PC-9 (cell line): Measurements from ENCODE around the gene DEPDC4. TPM values are rescaled to one million over a fixed set of nuclear protein-coding genes. Genes with fewer than 3 reads are reported as not detected.

ENCODE experiments used
- BruUV-seq: library from RNA; stranded (reverse); fragments of 400-500 nt; replicated peaks from 2 replicates; lab custom pipeline; 2021; lab: Mats Ljungman, UMichigan
- CTCF ChIA-PET: fragments of 300-600 bp; sonication (Branson Sonifier 250); formaldehyde crosslinking; loops from one replicate; lab custom pipeline; 2022; ENCODE audit warnings: antibody characterized with exemption; lab: Charles Lee
- POLR2A ChIA-PET: fragments of 300-600 bp; sonication (Branson Sonifier 250); formaldehyde crosslinking; loops from one replicate; lab custom pipeline; 2022; ENCODE audit warnings: antibody characterized with exemption; ENCODE audit not compliant: unreplicated experiment; lab: Charles Lee
- DNase-seq, 2 experiments: peaks; one replicate each; pipeline versions ENCODE4 v3.0.0 to v3.0.0-alpha.2; 2015 to 2022; ENCODE audit warnings: mixed read lengths in 1 of 2
- H2AFZ ChIP-seq: fragments of 200-600 bp; sonication (generic); 2 replicates; pipeline ENCODE4 v1.8.1; 2017; ENCODE audit warnings: antibody characterized with exemption
- H3F3A ChIP-seq: fragments of 200-600 bp; sonication (generic); 2 replicates; pipeline ENCODE4 v1.8.1; 2017; ENCODE audit warnings: antibody characterized with exemption, mild to moderate bottlenecking, low read depth; ENCODE audit not compliant: insufficient read depth
- H3K27ac ChIP-seq: fragments of 200-600 bp; sonication (generic); 2 replicates; pipeline ENCODE4 v1.6.1; 2016; ENCODE audit warnings: mixed run types
- H3K27me3 ChIP-seq: fragments of 200-600 bp; sonication (generic); 2 replicates; pipeline ENCODE4 v1.6.1; 2016; ENCODE audit warnings: low read depth, mixed run types; ENCODE audit not compliant: insufficient read depth
- H3K36me3 ChIP-seq: fragments of 200-600 bp; sonication (generic); 2 replicates; pipeline ENCODE4 v1.6.1; 2016; ENCODE audit warnings: low read depth, mixed run types
- H3K4me1 ChIP-seq: fragments of 200-600 bp; sonication (generic); replicated peaks from 2 replicates; pipeline ENCODE4 v1.6.1; 2016; ENCODE audit warnings: mixed run types; ENCODE audit not compliant: insufficient read depth
- H3K4me2 ChIP-seq: fragments of 200-600 bp; sonication (generic); 2 replicates; pipeline ENCODE4 v1.6.1; 2017; ENCODE audit warnings: mixed run types
- H3K4me3 ChIP-seq: fragments of 200-600 bp; sonication (generic); 2 replicates; pipeline ENCODE4 v1.6.1; 2016; ENCODE audit warnings: mixed run types
- H3K79me2 ChIP-seq: fragments of 200-600 bp; sonication (generic); 2 replicates; pipeline ENCODE4 v1.6.1; 2017; ENCODE audit warnings: low read depth, mixed run types
- H3K9me2 ChIP-seq: fragments of 200-600 bp; sonication (generic); 2 replicates; pipeline ENCODE4 v1.8.1; 2017; ENCODE audit warnings: mild to moderate bottlenecking; ENCODE audit not compliant: insufficient read depth
- H3K9me3 ChIP-seq: fragments of 200-600 bp; sonication (generic); 2 replicates; pipeline ENCODE4 v1.8.1; 2016; ENCODE audit warnings: low read depth; ENCODE audit not compliant: insufficient read depth
- H4K20me1 ChIP-seq: fragments of 200-600 bp; sonication (generic); 2 replicates; pipeline ENCODE4 v1.8.1; 2017; ENCODE audit not compliant: insufficient read depth
- CTCF ChIP-seq: fragments of 200-600 bp; sonication (generic); conservative IDR thresholded peaks from 2 replicates; pipeline ENCODE4 v1.6.1; 2017; ENCODE audit warnings: mixed run types, antibody characterized with exemption, mild to moderate bottlenecking, moderate library complexity
- EZH2 ChIP-seq: fragments of 200-600 bp; sonication (generic); IDR thresholded peaks from 2 replicates; pipeline ENCODE4 v1.8.0; 2017; ENCODE audit warnings: antibody characterized with exemption, low read depth
- intact Hi-C: fragments of 100-400 bp; cut with micrococcal nuclease; formaldehyde crosslinking; loops from one replicate; pipeline ENCODE4 v1.10.0; 2022; ENCODE audit not compliant: unreplicated experiment
- total RNA-seq: library from RNA; stranded (reverse); gene quantifications from 2 replicates; pipeline ENCODE4 v1.2.3, GENCODE V29; 2021

DEPDC4 gene
- total RNA-seq, 1 experiment from 2014 or later = 1.8 TPM

DNA sequence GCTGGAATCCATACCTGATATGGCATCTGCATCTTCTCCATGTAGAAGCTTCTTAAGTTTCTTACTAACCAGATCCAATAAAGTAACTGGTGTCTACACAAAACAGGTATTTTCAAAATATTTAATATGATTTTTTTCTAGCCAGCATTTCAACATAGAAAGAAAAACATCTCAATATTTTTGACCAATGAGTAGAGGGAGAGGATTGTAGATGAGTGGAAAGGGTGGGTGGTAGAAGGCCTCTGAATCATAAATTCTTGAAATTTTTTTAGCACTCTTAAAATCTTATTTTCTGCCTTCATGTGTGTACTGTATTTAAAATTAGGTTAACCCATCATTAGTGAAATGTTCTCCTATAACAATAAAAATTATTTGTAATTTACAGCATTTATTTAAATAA, 18.0 kb downstream of the DEPDC4 start:
- BruUV-seq = no TSS peak
- Histone ChIP-seq H3K9me3 (no peaks in the 10 kb centered on the region), H2AFZ (no peak overlapping the region), H3K27ac (no peak overlapping the region), H3K36me3 (no peaks in the 10 kb centered on the region), H3K4me1 (no peaks in the 10 kb centered on the region), H3K79me2 (no peaks in the 10 kb centered on the region), H3K9me2 (no peaks in the 10 kb centered on the region), H3K4me2 (no peak overlapping the region), H3F3A (no peaks in the 10 kb centered on the region), H4K20me1 (no peaks in the 10 kb centered on the region), H3K27me3 (no peaks in the 10 kb centered on the region), H3K4me3 (no peak overlapping the region)
- TF ChIP-seq CTCF = no peak
- no peak for TF ChIP-seq EZH2
- no peak for DNase-seq
- ChIA-PET CTCF (no interaction called here), POLR2A (no interaction called here)
- intact Hi-C loops = no loop called here

- Histone ChIP-seq H3K36me3 (no peaks in the 10 kb centered on the region), H3K27ac (no peak overlapping the region), H3F3A (no peaks in the 10 kb centered on the region)
Measured at GRCh38 chr12:100247765-100248164, 19.1 kb downstream of the DEPDC4 start.

DNA sequence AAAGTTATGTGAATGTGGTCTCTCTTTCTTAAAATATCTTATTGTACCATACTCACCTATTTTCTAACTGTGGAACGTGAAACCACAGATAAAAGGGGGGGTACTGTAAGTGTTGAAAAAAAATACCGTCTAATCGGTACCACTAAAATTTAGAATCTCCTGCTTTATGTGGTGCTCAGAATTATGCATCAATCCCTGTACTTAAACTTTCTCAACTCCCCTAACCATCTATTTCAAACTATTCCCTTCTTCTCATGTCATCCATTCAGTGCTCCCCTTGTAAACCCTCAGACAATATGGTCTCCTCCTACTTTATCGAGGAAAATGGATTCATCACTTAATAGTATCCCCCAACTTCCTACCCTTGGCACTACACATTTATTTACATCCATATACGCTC, 23.7 kb downstream of the DEPDC4 start:
- Histone ChIP-seq H3K27ac (no peak overlapping the region), H3K27me3 (no peaks in the 10 kb centered on the region), H3K9me3 (no peaks in the 10 kb centered on the region), H2AFZ (no peak overlapping the region), H4K20me1 (no peaks in the 10 kb centered on the region), H3K79me2 (no peaks in the 10 kb centered on the region), H3K4me1 (no peaks in the 10 kb centered on the region), H3K9me2 (no peaks in the 10 kb centered on the region), H3K4me3 (no peak overlapping the region), H3K4me2 (no peak overlapping the region), H3F3A (no peaks in the 10 kb centered on the region), H3K36me3 (no peaks in the 10 kb centered on the region)
- intact Hi-C loops = no loop called here
- no peak for TF ChIP-seq EZH2
- no peak for TF ChIP-seq CTCF
- no peak for DNase-seq
- CTCF ChIA-PET = no interaction called here
- POLR2A ChIA-PET = no interaction called here
- no TSS peak for BruUV-seq

More at GRCh38 chr12:100247765-100248164, 19.1 kb downstream of the DEPDC4 start:
- no TSS peak for BruUV-seq
- no peaks in the 10 kb centered on the region for H3K9me2 ChIP-seq
- ChIA-PET CTCF (no interaction called here), POLR2A (interaction anchor here (0.6 kb wide), 1 partner anchor 793 kb away, joined by 4 read pairs; no protein-coding TSS in a partner anchor)
- H2AFZ ChIP-seq = no peak overlapping the region
- H3K4me2 ChIP-seq = no peak overlapping the region
- TF ChIP-seq CTCF = no peak
- no peak for TF ChIP-seq EZH2
- no peaks in the 10 kb centered on the region for H3K4me1 ChIP-seq
- DNase-seq = no peak
- H4K20me1 ChIP-seq = no peaks in the 10 kb centered on the region
- H3K27me3 ChIP-seq = no peaks in the 10 kb centered on the region
- no peaks in the 10 kb centered on the region for H3K9me3 ChIP-seq
- no peak overlapping the region for H3K4me3 ChIP-seq
- intact Hi-C loops = no loop called here
- no peaks in the 10 kb centered on the region for H3K79me2 ChIP-seq
